Liver (tissue), 9 donors: ENCODE results near the gene GSAP. TPM values are rescaled to one million over a fixed set of nuclear protein-coding genes. Genes with fewer than 3 reads are reported as not detected.
A peak's percentile ranks its signal among the peaks of the same experiment; 100 is the strongest.

ENCODE experiments used
- DNase-seq: peaks from one replicate; pipeline ENCODE4 v3.0.0-alpha.2; 2017; ENCODE audit warnings: low spot score
- H3K27ac ChIP-seq, 2 donors: one replicate each; pipeline ENCODE4 v1.7.0; 2013; ENCODE audit warnings: inconsistent platforms in 2 of 2, low read length in 2 of 2, control low read depth in 1 of 2, low read depth in 1 of 2, mild to moderate bottlenecking in 1 of 2
- H3K27me3 ChIP-seq, 4 donors: one replicate each; pipeline versions ENCODE4 v1.6.1 to v1.7.0; 2013; ENCODE audit warnings: low read length in 3 of 4, inconsistent platforms in 1 of 4, mild to moderate bottlenecking in 1 of 4, moderate library complexity in 1 of 4; ENCODE audit not compliant: control insufficient read depth in 4 of 4, insufficient read depth in 4 of 4
- H3K36me3 ChIP-seq, 4 donors: one replicate each; pipeline versions ENCODE4 v1.6.1 to v1.7.0; 2013; ENCODE audit warnings: low read length in 3 of 4, mild to moderate bottlenecking in 3 of 4, low read depth in 1 of 4, moderate library complexity in 1 of 4; ENCODE audit not compliant: control insufficient read depth in 4 of 4, insufficient read depth in 3 of 4
- H3K4me1 ChIP-seq, 4 donors: one replicate each; pipeline versions ENCODE4 v1.6.1 to v1.7.0; 2013; ENCODE audit warnings: low read length in 3 of 4, mild to moderate bottlenecking in 3 of 4, moderate library complexity in 1 of 4; ENCODE audit not compliant: control insufficient read depth in 4 of 4, insufficient read depth in 4 of 4
- H3K4me3 ChIP-seq, 3 donors: one replicate each; pipeline versions ENCODE4 v1.6.1 to v1.7.0; 2013; ENCODE audit warnings: low read length in 3 of 3, control low read depth in 1 of 3, low read depth in 1 of 3, mild to moderate bottlenecking in 1 of 3
- H3K9ac ChIP-seq, 2 donors: one replicate each; pipeline ENCODE4 v1.7.0; 2013; ENCODE audit warnings: low read length in 2 of 2, mild to moderate bottlenecking in 2 of 2, moderate library complexity in 2 of 2, control low read depth in 1 of 2, low read depth in 1 of 2
- H3K9me3 ChIP-seq, 4 donors: one replicate each; pipeline versions ENCODE4 v1.6.1 to v1.7.0; 2013; ENCODE audit warnings: low read length in 3 of 4; ENCODE audit not compliant: control insufficient read depth in 4 of 4
- EGR1 ChIP-seq, 2 donors: IDR thresholded peaks; 2 replicates each; pipeline ENCODE4 v1.6.1; 2016 to 2018; ENCODE audit warnings: antibody characterized with exemption in 2 of 2, low read depth in 2 of 2
- FOXA1 ChIP-seq: IDR thresholded peaks from 2 replicates; pipeline ENCODE4 v1.6.1; 2016; ENCODE audit warnings: antibody characterized with exemption
- FOXA2 ChIP-seq: IDR thresholded peaks from 2 replicates; pipeline ENCODE4 v1.6.1; 2016; ENCODE audit warnings: antibody characterized with exemption
- HNF4A ChIP-seq, 2 donors: conservative IDR thresholded peaks; 2 replicates each; pipeline ENCODE4 v1.6.1; 2016; ENCODE audit warnings: antibody characterized with exemption in 2 of 2, mild to moderate bottlenecking in 2 of 2
- HNF4G ChIP-seq: IDR thresholded peaks from 2 replicates; pipeline ENCODE4 v1.6.1; 2016; ENCODE audit warnings: antibody characterized with exemption
- NR2F2 ChIP-seq: IDR thresholded peaks from 2 replicates; pipeline ENCODE4 v1.6.1; 2016; ENCODE audit warnings: antibody characterized with exemption
- RAD21 ChIP-seq, 2 donors: IDR thresholded peaks; 2 replicates each; pipeline ENCODE4 v1.6.1; 2016; ENCODE audit warnings: antibody characterized with exemption in 2 of 2, mild to moderate bottlenecking in 2 of 2
- TAF1 ChIP-seq: conservative IDR thresholded peaks from 2 replicates; pipeline ENCODE4 v1.6.1; 2016; ENCODE audit warnings: antibody characterized with exemption, mild to moderate bottlenecking
- WGBS: extraction: QIAGEN DNeasy Blood & Tissue Kit; methylation state at CpG from one replicate; pipeline ENCODE4 v1.1.7; 2013; 5-methylcytosine and 5-hydroxymethylcytosine counted together
- polyA plus RNA-seq, 2 donors: library from polyadenylated mRNA; stranded (reverse) in 1 of 2; unstranded in 1 of 2; fragments of 200-250 nt in 1 of 2; fragments of >200 nt in 1 of 2; fragmentation: Nextera tagmentation in 1 of 2; extraction: Ambion mirVana in 1 of 2; gene quantifications; one replicate each; pipeline versions ENCODE4 v1.2.1 to v1.2.3, GENCODE V29; 2013 to 2015
- total RNA-seq, 2 donors: library from RNA; depleted of rRNA; stranded (reverse); fragments of >200 nt; gene quantifications; one replicate each; pipeline ENCODE4 v1.2.3, GENCODE V29; 2014
- TF ChIP-seq, protein P1 (sequence below): fragments of 150-350 bp; IDR thresholded peaks from 2 replicates; pipeline ENCODE4 v1.5.1; 2017; ENCODE audit warnings: improper control_type of control experiment, low read depth, low read length; ENCODE audit not compliant: missing input control
- TF ChIP-seq, protein P2 (sequence below): IDR thresholded peaks from 2 replicates; pipeline ENCODE4 v1.6.1; 2016; ENCODE audit warnings: antibody characterized with exemption, mild to moderate bottlenecking
- donor health status: healthy.
- donor health status: healthy.
- donor health status: healthy.
- donor health status: healthy.
- donor health status: healthy.

GSAP gene
- total and polyA plus RNA-seq, 4 donors: 4.1 to 30.9 (median 17.7) TPM

DNA sequence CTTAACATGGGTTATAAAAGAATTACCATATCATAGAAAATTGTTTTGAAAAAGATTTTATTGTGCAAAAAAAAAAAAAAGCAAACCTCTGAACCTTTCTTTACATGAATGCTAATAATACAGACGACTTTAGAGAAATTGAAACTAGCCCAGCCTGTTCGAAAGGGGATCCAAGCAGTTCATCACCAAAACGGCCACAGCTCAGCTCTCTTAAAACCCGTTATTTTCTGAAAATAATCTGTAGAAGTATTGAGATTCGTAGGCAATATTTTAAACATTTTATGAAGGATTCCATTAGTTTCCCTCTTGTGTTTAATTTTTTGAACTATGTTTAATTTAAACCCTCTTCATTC, 9.9 kb upstream of the GSAP start (continued):
- TF ChIP-seq, protein P1, sequence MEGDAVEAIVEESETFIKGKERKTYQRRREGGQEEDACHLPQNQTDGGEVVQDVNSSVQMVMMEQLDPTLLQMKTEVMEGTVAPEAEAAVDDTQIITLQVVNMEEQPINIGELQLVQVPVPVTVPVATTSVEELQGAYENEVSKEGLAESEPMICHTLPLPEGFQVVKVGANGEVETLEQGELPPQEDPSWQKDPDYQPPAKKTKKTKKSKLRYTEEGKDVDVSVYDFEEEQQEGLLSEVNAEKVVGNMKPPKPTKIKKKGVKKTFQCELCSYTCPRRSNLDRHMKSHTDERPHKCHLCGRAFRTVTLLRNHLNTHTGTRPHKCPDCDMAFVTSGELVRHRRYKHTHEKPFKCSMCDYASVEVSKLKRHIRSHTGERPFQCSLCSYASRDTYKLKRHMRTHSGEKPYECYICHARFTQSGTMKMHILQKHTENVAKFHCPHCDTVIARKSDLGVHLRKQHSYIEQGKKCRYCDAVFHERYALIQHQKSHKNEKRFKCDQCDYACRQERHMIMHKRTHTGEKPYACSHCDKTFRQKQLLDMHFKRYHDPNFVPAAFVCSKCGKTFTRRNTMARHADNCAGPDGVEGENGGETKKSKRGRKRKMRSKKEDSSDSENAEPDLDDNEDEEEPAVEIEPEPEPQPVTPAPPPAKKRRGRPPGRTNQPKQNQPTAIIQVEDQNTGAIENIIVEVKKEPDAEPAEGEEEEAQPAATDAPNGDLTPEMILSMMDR: no peak
- TF ChIP-seq NR2F2 (no peak), FOXA2 (no peak)

DNA sequence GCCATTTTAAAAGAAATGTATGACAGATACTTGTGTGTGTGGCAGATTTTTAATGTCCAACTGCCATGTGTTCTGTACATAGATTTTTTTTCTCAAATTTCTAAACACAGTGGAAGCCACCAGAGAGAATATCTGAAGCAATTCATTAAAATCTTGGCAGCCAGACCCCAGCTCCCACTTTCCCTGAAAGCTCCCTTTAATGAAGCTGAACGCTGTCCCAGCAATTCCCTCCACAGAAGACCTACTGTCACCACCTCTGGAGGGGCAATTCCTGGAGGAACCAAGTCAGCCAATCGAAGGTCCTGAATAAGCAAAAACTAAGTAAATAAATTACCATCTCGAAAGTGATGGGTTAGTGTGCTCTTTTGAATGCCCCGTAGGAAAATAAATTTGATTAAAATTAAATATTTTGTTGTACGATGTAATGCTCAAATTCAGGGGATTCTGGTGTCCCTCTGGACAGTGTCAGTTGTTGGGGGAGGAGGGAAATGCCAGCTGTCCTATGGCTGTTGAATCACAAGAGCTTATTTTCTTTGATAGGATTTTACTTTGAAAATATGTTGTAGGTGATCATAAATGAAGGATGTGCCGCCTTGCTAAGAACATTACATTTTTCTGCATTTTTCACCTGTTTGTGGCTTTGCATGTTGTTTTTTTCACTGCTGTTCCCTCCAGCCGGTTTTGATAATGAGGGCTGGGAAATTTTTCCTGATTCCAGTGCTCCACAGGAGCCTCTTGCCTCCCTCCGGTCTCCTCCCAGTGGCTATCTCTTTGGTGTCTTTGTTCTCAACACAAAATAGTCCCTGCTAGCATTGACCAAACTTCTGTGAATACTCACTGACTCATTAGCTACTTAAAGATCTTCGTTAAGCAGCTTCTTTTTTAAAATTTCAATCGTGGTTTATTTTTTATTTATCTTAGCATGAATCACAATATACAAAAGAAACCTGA, 9.2 kb upstream of the GSAP start:
- Histone ChIP-seq H3K27me3 (no peaks in the 10 kb centered on the region), H3K9ac (no peak overlapping the region), H3K9me3 (no peaks in the 10 kb centered on the region), H3K4me3 (no peak overlapping the region), H3K36me3 (no peaks in the 10 kb centered on the region), H3K4me1 (peaks cover 0 to 8% (median 3%) of the 10 kb centered on the region in 4 donors), H3K27ac (no peak overlapping the region)
- DNase-seq: no peak
- TF ChIP-seq FOXA1: no peak
- peak in 1 of 2 donors; percentile 30 for TF ChIP-seq RAD21 (IDR thresholded peaks at IDR 0.05)
- WGBS: 59% methylated on average over 10 of the region's 10 CpGs

DNA sequence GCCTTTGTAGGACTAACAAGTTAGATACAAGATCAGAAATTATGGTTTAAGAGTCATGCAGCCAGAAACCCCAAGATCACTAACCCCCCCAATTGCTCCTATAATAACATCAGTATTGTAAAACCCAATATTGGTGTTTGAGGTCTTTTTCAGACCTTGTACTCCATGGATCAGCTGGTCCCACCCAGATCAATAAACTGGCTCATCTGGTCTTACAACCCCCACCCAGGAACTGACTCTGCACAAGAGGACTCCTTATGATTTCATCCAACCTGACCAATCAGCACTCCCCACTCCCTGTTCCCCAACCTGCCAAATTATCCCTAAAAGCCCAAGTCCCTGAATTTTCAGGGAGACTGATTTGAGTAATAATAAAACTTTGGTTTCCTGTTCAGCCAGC, 6.4 kb upstream of the GSAP start:
- no peaks in the 10 kb centered on the region for H3K27me3 ChIP-seq
- no peaks in the 10 kb centered on the region for H3K9me3 ChIP-seq
- no peak for DNase-seq
- peaks cover 0 to 4% (median 1%) of the 10 kb centered on the region in 4 donors for H3K4me1 ChIP-seq
- H3K9ac ChIP-seq: no peak overlapping the region
- H3K36me3 ChIP-seq: no peaks in the 10 kb centered on the region
- no peak overlapping the region for H3K4me3 ChIP-seq
- H3K27ac ChIP-seq: no peak overlapping the region
- no peak for TF ChIP-seq TAF1

DNA sequence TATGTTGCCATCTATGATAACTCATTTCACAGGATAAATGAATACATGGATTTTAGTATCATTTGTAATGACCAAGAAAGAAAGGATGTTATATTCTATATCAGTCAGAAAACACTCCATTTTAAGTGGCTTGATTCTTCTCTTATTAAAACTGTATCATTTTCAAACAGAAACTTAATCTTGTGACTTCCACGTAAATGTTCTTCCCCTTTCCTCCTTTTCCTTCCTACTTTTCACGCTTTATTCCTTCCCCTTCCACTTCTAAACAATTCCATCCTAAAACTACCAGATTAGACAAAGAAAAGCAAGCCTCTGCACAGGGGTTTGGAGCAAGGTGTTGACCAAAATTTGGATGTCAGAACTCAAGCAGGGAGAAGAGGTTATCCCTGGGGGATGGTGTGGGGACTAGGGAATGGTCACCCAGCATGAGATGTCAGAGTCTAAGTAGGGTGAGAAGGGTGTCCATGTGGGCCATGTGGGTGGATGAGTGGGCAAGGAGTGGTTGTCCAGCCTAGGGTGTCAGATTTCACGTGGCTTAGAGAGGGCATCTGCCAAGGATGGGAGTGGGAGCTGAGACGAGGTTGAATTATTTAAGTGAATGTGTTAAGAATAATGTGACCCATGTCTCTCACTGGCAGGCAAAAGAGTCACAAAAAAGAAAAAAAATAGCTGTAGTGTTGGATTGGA, 5.0 kb upstream of the GSAP start:
- no peak for TF ChIP-seq HNF4A (conservative IDR thresholded peaks at IDR 0.05)
- no peak for TF ChIP-seq HNF4G
- TF ChIP-seq EGR1 (IDR thresholded peaks at IDR 0.05; ENCODE audit: low read depth in 2 of 2): no peak
- TF ChIP-seq, protein P2, sequence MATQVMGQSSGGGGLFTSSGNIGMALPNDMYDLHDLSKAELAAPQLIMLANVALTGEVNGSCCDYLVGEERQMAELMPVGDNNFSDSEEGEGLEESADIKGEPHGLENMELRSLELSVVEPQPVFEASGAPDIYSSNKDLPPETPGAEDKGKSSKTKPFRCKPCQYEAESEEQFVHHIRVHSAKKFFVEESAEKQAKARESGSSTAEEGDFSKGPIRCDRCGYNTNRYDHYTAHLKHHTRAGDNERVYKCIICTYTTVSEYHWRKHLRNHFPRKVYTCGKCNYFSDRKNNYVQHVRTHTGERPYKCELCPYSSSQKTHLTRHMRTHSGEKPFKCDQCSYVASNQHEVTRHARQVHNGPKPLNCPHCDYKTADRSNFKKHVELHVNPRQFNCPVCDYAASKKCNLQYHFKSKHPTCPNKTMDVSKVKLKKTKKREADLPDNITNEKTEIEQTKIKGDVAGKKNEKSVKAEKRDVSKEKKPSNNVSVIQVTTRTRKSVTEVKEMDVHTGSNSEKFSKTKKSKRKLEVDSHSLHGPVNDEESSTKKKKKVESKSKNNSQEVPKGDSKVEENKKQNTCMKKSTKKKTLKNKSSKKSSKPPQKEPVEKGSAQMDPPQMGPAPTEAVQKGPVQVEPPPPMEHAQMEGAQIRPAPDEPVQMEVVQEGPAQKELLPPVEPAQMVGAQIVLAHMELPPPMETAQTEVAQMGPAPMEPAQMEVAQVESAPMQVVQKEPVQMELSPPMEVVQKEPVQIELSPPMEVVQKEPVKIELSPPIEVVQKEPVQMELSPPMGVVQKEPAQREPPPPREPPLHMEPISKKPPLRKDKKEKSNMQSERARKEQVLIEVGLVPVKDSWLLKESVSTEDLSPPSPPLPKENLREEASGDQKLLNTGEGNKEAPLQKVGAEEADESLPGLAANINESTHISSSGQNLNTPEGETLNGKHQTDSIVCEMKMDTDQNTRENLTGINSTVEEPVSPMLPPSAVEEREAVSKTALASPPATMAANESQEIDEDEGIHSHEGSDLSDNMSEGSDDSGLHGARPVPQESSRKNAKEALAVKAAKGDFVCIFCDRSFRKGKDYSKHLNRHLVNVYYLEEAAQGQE: no peak
- TF ChIP-seq RAD21 (IDR thresholded peaks at IDR 0.05): no peak
- TF ChIP-seq TAF1: no peak
- H3K27ac ChIP-seq: no peak overlapping the region
- H3K9me3 ChIP-seq: no peaks in the 10 kb centered on the region
- peaks cover 0 to 10% (median 4%) of the 10 kb centered on the region in 4 donors for H3K4me1 ChIP-seq
- H3K27me3 ChIP-seq: no peaks in the 10 kb centered on the region
- H3K4me3 ChIP-seq: no peak overlapping the region
- no peaks in the 10 kb centered on the region for H3K36me3 ChIP-seq
- H3K9ac ChIP-seq: no peak overlapping the region
- WGBS: 79% methylated on average over 4 of the region's 4 CpGs
- no peak for DNase-seq
